Fibroblast of skin of left biceps (primary cell): ENCODE measurements around the gene SCNN1A.

ENCODE experiments used
- DNase-seq, 2 experiments: peaks; one replicate each; pipeline ENCODE4 v3.0.0-alpha.2; 2013; ENCODE audit warnings: low read depth in 2 of 2

Gene SCNN1A

DNA sequence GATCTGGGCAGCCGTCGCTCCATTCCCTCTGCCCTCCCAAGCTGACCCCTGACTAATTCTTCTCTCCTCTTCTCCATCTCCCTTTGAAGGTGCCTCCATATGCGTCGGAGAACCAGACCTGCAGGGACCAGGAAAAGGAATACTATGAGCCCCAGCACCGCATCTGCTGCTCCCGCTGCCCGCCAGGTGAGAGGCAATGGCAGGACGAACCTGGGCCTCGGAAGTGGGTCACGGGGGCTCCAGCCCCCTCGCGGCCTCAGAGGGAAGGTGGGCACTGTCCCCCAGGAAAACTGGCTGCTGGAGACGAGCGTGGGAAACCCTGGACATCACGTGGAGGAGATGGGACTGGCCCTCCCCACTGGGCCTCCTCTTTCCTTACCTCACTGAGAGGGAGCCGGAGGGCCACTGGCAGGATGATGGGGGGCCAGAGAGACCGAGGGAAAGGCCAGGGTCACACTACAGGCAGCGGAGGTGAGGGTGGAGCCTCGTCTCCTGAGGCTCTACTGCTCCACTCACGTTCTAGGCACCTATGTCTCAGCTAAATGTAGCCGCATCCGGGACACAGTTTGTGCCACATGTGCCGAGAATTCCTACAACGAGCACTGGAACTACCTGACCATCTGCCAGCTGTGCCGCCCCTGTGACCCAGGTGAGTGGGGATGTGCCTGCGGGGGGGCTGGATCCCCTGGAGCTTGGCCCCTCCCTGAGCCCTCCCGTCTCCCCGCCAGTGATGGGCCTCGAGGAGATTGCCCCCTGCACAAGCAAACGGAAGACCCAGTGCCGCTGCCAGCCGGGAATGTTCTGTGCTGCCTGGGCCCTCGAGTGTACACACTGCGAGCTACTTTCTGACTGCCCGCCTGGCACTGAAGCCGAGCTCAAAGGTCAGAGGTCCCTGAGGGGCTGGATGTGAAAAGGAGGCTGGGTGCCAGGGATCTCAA, 9.4 kb upstream of the SCNN1A start:
- DNase-seq = no peak

DNA sequence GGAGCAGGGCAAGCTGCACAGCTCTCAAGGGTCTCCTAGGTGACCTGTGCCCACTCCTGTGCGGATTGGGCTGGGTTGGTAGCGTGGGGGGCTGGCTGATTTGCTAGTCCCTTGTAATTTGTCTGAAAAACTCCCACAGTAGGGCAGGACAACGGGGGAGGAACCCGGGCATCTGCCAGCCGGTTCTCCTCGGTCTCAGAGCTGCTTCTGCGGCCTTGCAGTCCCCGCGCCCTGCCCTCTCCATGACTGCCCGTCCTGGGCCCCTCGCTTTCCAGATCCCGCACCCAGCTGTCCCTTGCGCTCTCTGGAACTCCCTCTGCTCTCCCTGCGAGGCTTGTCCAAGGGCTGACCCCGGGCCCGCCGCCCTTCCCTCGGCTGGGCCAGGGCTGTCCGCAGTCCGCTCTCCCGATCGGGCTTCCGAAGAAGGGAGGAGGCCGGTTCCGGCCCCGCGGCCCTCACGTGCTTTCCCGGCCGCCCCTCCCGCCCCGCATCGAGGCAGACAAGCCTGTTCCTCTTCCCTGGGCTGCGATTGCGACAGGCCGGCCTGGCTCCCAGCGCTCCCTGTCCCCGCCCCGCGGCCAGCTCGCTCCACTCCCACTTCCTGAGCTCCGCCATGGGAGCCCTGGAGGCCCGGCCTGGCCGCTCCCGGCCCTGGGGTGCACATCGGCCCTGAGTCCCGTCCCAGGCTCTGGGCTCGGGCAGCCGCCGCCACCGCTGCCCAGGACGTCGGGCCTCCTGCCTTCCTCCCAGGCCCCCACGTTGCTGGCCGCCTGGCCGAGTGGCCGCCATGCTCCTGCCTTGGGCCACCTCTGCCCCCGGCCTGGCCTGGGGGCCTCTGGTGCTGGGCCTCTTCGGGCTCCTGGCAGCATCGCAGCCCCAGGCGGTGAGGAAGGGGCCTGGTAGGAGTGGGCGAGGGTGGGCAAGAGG, 8.5 kb upstream of the SCNN1A start, which contains the start of gene LTBR:
TSS of gene LTBR (plus strand) at position 591 of the 927 bp plus-strand sequence. CDS start at position 788, 197 bp downstream.
- peak; percentile 75 to 82 for DNase-seq

DNA sequence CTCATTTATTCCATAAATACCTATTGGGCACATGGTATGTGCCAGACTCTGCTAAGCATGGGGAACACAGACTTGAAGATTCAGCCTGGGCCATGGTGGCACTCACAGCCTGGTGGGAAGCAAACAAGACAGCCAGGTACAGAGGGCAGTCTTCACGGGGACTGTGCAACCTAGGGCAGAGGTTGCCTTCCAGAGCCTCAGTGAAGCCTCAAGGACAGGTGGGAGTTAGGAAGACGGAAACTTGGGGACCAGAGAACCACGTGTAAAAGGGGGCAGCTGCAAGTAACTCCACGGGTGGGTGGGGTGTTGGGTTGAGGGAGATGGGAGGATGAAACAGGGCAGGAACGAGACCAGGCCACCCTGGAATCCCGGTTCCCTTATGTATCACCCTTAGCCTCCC, 7.6 kb upstream of the SCNN1A start:
- no peak for DNase-seq

DNA sequence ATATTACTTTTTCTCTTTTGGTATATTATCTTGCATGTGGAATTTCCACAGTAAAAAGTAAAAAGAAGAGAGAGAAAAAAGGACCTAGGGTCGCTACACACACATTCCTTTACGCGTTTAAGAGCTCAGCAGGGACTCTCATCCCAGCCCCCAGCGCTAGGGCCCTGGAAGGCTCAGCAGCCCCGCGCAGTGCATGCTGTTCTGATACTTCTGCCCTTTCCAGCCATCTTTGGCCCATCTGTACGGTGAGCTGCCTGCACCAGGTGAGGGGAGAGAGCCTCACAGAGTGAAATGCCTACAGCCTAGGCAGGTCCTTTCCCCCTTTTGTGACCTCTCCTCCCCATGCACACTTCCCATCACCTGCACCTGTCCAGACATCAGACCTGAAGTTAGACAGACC, 7.0 kb upstream of the SCNN1A start:
- no peak for DNase-seq

DNA sequence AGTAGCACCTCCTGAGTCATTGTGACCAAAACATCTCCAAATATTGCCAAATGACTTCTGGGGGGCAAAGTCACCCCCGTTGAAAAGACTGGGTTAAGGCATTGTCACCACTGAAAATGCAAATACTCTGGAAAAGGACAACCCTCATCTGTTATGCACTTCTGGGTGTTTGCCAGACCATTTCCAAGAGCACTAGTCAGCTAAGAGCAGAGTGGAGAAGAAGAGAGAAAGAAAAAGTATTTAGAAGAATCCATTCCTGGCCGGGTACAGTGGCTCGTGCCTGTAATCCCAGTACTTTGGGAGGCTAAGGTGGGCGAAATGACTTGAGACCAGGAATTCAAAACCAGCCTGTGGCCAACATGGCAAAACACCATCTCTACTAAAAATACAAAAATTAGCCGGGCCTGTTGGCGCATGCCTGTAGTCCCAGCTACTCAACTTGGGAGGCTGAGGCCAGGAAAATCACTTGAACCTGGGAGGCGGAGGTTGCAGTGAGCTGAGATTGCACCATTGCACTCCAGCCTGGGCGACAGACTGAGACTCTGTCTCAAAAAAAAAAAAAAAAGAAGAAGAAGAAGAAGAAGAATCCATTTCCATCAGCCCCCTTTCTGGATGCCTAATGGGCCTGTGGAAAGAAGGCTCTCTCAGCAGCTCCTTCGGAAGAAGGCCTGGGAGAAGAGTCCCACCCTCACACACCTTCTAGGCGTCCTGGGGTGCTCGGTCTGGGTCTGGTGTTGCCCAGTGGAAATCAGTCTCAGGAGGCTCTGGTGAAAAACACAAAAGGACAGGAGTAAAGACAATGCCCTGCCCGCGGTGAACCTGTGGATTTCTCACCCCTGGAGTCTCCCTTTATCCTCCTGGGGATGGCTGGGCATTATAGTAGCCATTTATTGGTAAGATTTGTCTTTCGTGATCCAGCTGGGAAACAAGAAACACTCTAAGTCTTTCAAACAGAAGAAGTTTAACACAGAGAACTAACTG, 5.1 kb upstream of the SCNN1A start:
- DNase-seq = no peak

DNA sequence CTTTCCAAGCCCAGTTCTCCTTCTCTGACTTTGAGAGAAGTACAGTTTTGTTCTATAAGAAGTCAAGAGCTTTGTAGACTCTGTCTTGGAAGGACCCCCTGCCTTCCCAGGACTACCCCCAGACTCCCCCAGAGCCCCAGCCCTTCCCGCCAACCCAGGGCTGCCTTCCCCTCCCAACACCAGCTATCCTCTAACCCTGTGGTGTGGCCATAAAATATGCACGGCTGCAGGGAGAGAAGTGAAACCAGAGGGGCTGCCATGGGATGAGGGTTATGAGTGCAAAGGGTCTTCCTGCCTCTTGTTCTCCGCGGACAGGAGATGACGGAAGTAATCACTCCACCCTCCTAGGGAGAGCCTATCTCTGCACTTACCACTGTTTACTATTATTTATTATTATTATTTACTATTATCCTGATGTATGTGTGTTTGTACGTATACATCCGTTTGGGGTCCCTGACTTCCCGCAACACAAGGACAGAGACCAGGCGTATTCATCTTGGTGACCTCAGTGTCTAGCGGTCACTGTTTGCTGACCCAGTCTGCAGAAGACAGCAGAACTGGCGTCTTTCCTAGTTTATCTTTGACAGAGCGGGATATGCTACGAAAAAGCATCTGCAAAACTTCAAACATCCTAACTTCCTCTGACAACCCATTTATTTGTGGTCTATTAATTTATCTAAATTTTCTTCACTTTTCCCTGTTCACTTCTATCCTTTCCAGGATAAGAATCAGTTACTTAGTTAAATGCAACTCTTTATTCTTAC, 3.5 kb upstream of the SCNN1A start:
- DNase-seq = no peak

DNA sequence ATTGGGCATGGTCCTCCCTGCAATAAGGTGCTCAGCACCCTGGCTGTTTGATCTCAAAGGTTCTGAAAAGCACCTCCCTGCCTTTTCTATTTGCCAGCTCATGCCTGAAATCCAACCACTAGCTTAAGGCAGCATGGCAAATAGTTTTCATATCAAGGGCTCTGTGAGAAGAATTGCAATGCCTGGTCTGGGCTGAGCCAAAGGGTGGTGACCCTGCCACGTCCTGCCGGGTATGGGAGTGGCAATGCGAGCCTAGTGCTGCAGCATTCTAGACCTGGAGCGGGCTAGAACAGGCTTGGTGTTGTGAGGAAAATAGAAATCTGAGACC, 2.3 kb upstream of the SCNN1A start:
- no peak for DNase-seq

DNA sequence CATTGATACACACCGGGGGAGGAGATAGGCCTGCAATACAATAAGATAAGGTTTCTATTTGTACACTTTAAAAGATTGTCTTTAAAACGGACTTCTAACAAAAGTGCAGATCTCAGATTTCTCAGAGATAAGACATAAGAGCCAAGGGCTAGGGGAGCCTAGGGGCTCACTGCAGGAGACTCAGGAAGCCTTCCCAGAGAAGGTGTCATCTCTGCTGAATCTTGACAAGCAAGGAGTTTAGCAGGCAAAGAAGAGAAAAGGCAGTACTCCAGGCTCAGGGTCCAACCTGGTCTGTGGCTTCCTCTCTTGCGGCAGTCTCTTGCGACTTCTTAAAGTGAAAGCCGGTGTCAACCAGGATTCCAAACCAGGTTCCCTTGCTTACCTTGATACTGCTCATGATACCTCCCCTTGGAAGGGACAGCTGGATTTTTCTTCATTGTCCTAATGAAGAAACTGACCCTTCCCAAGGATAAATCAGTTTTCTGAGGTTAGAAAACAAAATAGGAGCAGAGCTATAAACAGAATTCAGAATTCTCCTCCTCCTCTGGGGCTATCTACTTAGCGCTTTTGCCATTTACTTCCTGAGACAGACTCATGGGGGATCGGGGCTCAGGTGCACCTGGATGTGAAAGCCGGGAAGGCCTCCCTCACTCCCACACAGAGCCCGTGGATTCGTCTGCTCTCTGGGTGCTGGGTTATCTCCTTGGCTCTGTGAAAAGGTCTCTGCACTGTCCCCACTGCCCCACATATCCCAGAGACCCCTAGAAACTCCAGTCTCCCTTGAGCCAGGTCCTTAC, 1.7 kb upstream of the SCNN1A start:
- no peak for DNase-seq

DNA sequence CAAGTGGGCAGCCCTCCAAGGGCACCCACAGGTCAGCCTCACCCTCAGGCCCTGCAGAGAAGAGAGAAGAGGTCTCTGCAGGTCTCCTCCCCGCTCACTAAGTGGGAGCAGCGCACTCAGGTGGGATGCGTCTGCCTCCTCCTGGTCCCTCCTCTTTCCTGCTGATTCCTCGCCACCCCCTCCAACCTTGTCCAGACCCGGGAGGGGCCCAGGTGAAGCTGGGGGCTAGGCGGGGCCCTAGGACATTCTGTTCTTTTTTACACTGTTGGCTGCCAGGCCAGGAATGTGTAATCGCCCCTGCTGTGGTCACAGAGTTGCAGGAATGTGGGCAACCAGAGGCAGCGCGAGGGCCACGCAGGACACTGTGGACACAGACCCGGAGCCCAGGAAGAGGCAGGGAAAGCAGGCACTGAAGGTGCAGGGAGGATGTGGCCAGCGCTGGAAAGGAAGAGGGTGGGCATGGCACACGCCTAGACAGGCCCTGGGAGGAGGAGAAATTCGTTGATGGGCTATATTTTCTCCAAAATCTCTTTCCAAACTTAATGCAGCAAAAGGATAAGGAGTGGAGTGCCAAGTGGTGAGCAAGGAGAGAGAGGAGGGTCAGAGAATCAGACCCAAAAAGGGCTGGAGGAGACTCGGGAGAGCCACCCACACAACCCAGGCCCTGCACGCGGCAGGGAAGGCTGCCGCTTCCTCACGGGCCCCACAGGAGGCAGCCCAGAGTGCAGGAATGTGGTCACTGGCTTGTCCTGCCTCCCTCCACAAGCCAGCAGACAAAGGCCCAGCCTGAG, 911 bp upstream of the SCNN1A start:
- no peak for DNase-seq

DNA sequence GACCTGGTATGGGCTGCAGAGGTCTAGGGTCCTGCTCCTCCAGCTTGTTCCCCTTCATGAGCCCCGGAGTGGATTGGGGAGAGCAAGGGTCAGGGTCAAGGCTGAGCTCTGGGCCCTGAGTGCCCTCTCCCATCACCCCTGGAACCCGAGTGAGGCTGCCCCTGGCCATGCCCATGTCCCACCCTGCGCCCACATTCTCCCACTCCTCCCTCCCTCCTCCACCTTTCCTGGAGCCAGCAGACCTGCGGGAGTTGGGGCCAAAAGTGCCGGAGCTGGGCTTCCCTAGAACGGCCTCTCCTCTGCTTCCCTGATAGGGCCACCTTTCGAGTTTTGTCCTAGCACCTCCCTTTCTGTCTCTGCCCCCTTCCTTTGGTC, 590 bp downstream of the SCNN1A start:
- no peak for DNase-seq

DNA sequence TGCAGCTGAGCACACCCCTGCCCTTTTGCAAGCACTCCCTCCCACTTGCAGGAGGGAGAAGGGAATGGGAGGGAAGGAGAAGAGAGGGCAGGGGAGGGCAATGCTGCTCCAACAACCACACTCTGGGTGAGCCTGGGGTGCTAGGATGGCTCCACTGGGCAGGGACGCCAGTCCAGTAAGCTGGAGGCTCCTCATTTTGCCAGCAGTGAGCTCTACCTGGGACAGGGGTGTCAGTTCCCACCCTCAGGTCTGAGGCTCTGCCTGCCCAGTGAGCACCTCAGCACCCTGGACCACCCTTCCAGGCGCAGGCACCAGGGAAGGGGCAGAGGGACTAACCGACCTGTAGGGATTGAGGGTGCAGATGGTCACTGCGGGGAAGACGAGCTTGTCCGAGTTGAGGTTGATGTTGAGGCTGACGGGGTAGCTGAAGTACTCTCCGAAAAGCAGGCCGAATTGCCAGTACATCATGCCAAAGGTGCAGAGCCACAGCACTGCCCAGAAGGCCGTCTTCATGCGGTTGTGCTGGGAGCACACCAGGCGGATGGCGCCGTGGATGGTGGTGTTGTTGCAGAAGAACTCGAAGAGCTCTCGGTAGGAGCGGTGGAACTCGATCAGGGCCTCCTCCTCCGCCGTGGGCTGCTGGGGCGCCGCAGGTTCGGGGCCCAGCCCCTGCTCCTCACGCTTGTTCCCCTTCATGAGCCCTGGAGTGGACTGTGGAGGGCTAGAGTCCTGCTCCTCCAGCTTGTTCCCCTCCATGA, 1.2 kb downstream of the SCNN1A start:
- no peak for DNase-seq

DNA sequence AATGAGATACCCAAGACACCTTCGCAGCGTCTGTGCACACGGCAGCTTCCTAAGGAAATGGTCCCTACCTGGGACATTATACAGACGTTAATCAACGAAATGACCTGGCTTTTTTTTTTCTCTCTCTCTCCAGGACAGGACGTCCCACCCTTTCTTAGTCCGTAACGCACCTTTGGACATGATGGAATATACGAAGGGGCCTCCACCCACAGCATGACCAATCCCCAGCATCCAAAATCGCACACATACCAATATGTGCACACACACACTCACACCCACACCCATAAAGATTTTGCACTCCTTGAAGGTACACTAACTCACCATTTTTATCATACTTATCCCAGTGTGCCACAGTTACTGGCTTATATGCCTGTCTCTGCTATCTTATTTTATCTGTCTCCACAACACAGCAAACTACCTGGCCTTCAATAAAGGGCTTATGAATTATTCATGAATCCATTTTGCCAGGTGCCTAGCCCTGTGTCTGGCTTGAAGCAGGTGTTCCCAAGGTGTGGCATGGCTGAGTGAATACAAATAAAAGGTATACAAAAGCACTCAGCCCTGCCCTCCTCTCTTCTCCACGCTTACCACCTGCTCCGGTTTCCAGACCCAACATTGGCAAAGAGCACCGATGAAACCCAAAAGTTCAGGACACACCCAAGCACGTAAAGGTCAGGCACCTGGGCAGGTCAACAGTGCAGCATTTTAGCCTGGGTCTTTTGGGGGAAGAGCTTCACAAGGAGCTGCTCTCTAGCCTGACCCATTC, 2.2 kb downstream of the SCNN1A start:
- DNase-seq = no peak

DNA sequence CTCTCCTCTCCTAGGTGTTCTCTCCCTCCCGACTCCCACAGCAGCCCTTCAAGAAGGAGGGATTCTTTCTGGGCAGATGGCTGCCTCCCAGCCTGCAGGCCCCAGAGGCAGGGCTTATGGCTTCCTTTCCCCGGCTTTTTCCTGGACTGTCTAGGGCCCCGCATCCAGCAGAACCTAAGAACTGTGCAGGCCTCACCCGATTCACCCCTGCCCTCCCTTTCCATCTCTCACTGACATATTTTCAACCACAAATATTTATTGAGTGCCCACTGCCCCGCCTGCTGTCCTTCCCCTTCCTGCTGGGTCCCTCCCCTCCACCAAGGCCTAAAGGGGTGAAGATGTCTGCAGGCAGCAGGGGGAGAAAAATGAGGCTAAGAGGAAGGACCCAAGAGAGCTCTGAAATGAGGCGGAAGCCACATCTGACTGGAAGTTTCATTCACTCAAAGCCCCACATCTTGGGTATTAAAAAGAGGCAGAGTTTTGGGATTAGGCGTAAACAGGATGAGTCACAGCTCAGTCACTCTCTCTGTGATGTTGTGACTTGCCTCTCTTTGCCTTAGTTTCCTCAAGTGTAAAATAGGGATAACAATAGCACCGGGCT, 2.9 kb downstream of the SCNN1A start:
- DNase-seq = peak; percentile 75 to 76

DNA sequence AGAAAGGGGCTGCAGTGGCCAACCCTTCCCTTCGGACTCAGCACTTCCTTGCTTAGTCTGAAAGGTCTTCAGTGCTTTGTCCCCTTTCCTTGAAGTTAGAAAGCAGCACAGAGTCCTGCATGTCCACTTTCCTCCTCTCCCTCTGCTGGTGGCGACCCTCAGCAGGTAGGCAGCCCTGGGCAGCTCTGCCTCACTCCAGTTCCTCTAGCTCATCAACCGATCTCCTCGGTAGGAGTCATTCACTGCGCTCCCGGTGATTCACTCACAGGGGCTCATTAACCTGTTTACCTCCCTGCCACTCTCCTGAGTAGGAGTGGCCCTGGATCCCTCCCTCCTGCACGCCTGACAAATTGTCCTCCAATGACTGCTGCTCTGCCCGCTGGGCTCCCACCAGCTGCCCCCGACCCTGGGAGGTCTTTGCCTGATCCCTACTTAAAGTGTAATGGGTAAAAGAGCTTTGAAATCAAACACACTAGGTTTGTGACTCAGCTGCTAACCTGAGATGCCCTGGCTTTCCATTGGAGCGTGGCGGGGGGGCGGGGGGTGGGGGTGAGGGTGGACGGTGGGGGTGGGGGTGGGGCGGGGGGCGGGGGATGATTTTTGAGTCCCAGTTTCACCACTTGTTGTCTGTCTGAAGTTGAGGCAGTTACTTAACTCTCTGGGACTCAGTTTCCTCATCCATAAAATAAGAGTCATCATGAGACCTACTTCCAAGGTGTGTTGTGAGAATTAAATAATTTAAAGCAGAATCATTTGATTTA, 4.2 kb downstream of the SCNN1A start:
- no peak for DNase-seq

DNA sequence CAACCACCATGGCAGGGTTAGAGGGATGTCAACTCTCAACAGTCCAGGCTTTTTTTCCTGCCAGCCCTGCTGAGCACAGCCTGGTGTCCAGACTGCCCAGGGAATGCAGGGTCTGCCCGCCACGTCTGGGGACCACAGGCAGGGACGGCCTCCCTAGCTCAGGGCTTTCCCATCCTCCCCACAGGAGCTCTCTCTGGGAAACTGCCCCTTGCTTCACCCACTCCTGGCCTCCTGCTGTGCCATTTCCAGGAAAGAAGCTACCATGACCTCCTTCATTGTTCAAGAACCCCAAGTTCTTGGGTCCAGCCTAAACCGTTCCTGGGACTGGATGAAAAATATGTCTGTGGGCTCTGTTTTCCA, 4.8 kb downstream of the SCNN1A start:
- DNase-seq = no peak

DNA sequence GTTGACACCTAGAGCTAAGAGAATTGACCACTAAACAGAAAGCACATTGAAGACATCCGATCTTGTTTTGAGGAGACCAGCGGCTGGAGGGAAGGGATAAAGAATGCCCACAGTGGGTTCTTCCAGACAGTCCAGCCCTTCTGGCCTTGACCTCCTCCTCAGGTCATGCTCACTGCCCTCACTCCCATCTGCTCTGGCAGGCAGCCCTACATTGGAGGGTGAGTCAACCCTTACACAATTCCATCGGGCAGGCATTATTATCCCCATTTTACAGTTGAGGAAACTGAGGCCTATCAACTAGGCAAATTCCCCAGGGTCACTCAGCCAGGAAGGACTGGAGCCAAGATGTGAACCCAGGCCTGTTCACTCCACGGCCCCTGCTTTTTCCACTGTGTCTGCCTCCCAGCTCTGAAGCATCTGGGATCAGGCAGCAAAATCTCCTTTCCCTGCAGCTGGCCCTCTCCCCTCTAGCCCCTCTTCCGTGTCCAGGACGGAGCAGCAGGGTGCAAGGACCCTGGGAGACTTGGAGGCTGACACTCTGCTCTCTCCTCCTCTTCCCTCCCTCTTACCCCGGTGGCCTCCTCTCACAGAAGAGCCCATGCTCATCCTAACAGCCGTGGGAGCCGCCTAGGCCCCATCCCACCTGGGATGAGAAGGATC, 5.3 kb downstream of the SCNN1A start:
- no peak for DNase-seq
